Measurements from ENCODE around the gene SPRED2.

Gene SPRED2

GRCh38 chr2:65313126-65313953 is 119.1 kb downstream of the SPRED2 start:
- Histone ChIP-seq H3K36me3 (ENCODE audit: insufficient read depth, low read length) (peaks cover 82% of the 10 kb centered on the region), H3K9ac (ENCODE audit: low read depth, low read length) (no peak overlapping the region), H4K20me1 (ENCODE audit: insufficient read depth, low read length) (peaks cover 6% of the 10 kb centered on the region; the same call in 1 of the 2 replicates), H3K4me2 (ENCODE audit: insufficient read depth, low read length) (no peak overlapping the region), H3K9me3 (ENCODE audit: insufficient read depth, low read length, severe bottlenecking) (no peaks in the 10 kb centered on the region), H3K27me3 (ENCODE audit: insufficient read depth, low read length, poor library complexity) (no peaks in the 10 kb centered on the region), H3K4me1 (ENCODE audit: insufficient read depth, low read length) (0 out of 2 replicates have a peak, but pooled peaks cover 6% of the 10 kb centered on the region), H2AFZ (ENCODE audit: low read depth, low read length) (no peak overlapping the region), H3K4me3 (ENCODE audit: low read depth in 1 of 2, low read length in 2 of 2) (no peak overlapping the region), H3K79me2 (ENCODE audit: insufficient read depth, low read length) (0 out of 2 replicates have a peak, but pooled peaks cover 2% of the 10 kb centered on the region), H3K27ac (ENCODE audit: low read length) (peak overlapping the region; percentile 42; the same call in 1 of the 2 replicates)
- peak; percentile 22 for DNase-seq
- TF ChIP-seq CTCF (IDR thresholded peaks at IDR 0.05; ENCODE audit: borderline replicate concordance, extremely low read depth, low read length, poor library complexity, severe bottlenecking) (no peak), EZH2 (IDR thresholded peaks at IDR 0.05; ENCODE audit: borderline replicate concordance, low read depth, low read length, severe bottlenecking) (no peak)
- peak; percentile 74 for ATAC-seq (ENCODE audit: insufficient read depth, low read depth)

GRCh38 chr2:65311596-65311995 is 120.8 kb downstream of the SPRED2 start:
- Histone ChIP-seq H3K4me1 (ENCODE audit: insufficient read depth, low read length) (0 out of 2 replicates have a peak, but pooled peaks cover 6% of the 10 kb centered on the region), H3K9me3 (ENCODE audit: insufficient read depth, low read length, severe bottlenecking) (no peaks in the 10 kb centered on the region), H3K4me3 (ENCODE audit: low read depth in 1 of 2, low read length in 2 of 2) (no peak overlapping the region), H2AFZ (ENCODE audit: low read depth, low read length) (no peak overlapping the region), H3K4me2 (ENCODE audit: insufficient read depth, low read length) (no peak overlapping the region), H3K27me3 (ENCODE audit: insufficient read depth, low read length, poor library complexity) (no peaks in the 10 kb centered on the region), H3K79me2 (ENCODE audit: insufficient read depth, low read length) (0 out of 2 replicates have a peak, but pooled peaks cover 2% of the 10 kb centered on the region), H3K27ac (ENCODE audit: low read length) (no peak overlapping the region), H3K36me3 (ENCODE audit: insufficient read depth, low read length) (peaks cover 71% of the 10 kb centered on the region), H3K9ac (ENCODE audit: low read depth, low read length) (no peak overlapping the region), H4K20me1 (ENCODE audit: insufficient read depth, low read length) (peaks cover 6% of the 10 kb centered on the region; the same call in 1 of the 2 replicates)
- ATAC-seq (ENCODE audit: insufficient read depth, low read depth) (no peak), DNase-seq (no peak)
- no peak for TF ChIP-seq EZH2 (IDR thresholded peaks at IDR 0.05; ENCODE audit: borderline replicate concordance, low read depth, low read length, severe bottlenecking)
- TF ChIP-seq CTCF (IDR thresholded peaks at IDR 0.05; ENCODE audit: borderline replicate concordance, extremely low read depth, low read length, poor library complexity, severe bottlenecking) = no peak

GRCh38 chr2:65311049-65311448 is 121.3 kb downstream of the SPRED2 start:
- no peak overlapping the region for H3K4me2 ChIP-seq (ENCODE audit: insufficient read depth, low read length)
- H2AFZ ChIP-seq (ENCODE audit: low read depth, low read length) = no peak overlapping the region
- H3K79me2 ChIP-seq (ENCODE audit: insufficient read depth, low read length) = 0 out of 2 replicates have a peak, but pooled peaks cover 2% of the 10 kb centered on the region
- H3K36me3 ChIP-seq (ENCODE audit: insufficient read depth, low read length) = peaks cover 65% of the 10 kb centered on the region
- no peak overlapping the region for H3K27ac ChIP-seq (ENCODE audit: low read length)
- no peaks in the 10 kb centered on the region for H3K9me3 ChIP-seq (ENCODE audit: insufficient read depth, low read length, severe bottlenecking)
- ATAC-seq (ENCODE audit: insufficient read depth, low read depth) (no peak), DNase-seq (no peak)
- H3K4me1 ChIP-seq (ENCODE audit: insufficient read depth, low read length) = 0 out of 2 replicates have a peak, but pooled peaks cover 6% of the 10 kb centered on the region
- no peak overlapping the region for H3K9ac ChIP-seq (ENCODE audit: low read depth, low read length)
- H3K27me3 ChIP-seq (ENCODE audit: insufficient read depth, low read length, poor library complexity) = no peaks in the 10 kb centered on the region
- TF ChIP-seq EZH2 (IDR thresholded peaks at IDR 0.05; ENCODE audit: borderline replicate concordance, low read depth, low read length, severe bottlenecking) = no peak
- no peak for TF ChIP-seq CTCF (IDR thresholded peaks at IDR 0.05; ENCODE audit: borderline replicate concordance, extremely low read depth, low read length, poor library complexity, severe bottlenecking)
- H3K4me3 ChIP-seq (ENCODE audit: low read depth in 1 of 2, low read length in 2 of 2) = no peak overlapping the region
- H4K20me1 ChIP-seq (ENCODE audit: insufficient read depth, low read length) = peaks cover 6% of the 10 kb centered on the region; the same call in 1 of the 2 replicates

All from DND-41 (cell line).